NCI-H510A treated with DMSO at 0.1 percent for 48 hours (cell line): ENCODE data around the gene DOCK1.

Experiments used
- DNase-seq: peaks from one replicate; lab custom pipeline; 2025; lab: John Stamatoyannopoulos, UW

DOCK1 gene

GRCh38 chr10:127314797-127315196 is 409.6 kb downstream of the DOCK1 start:
- no peak for DNase-seq

- no peak for DNase-seq
Measured at GRCh38 chr10:127315888-127316287, 410.7 kb downstream of the DOCK1 start.

- DNase-seq = no peak
Measured at GRCh38 chr10:127318396-127318795, 413.2 kb downstream of the DOCK1 start.

GRCh38 chr10:127319271-127319670 is 414.0 kb downstream of the DOCK1 start:
- no peak for DNase-seq

- no peak for DNase-seq
Measured at GRCh38 chr10:127319691-127320090, 414.5 kb downstream of the DOCK1 start.

GRCh38 chr10:127320176-127320575 is 414.9 kb downstream of the DOCK1 start:
- no peak for DNase-seq

- no peak for DNase-seq
Measured at GRCh38 chr10:127322286-127322685, 417.1 kb downstream of the DOCK1 start.

GRCh38 chr10:127325506-127325905 is 420.3 kb downstream of the DOCK1 start:
- DNase-seq = no peak

- no peak for DNase-seq
Measured at GRCh38 chr10:127326883-127327282, 421.7 kb downstream of the DOCK1 start.

GRCh38 chr10:127331696-127332095 is 426.5 kb downstream of the DOCK1 start:
- no peak for DNase-seq

- DNase-seq = no peak
Measured at GRCh38 chr10:127332631-127333030, 427.4 kb downstream of the DOCK1 start.

GRCh38 chr10:127337801-127338200 is 432.6 kb downstream of the DOCK1 start:
- no peak for DNase-seq

- no peak for DNase-seq
Measured at GRCh38 chr10:127338399-127339110, 433.3 kb downstream of the DOCK1 start.

- no peak for DNase-seq
Measured at GRCh38 chr10:127343821-127344220, 438.6 kb downstream of the DOCK1 start.

GRCh38 chr10:127344346-127344745 is 439.1 kb downstream of the DOCK1 start:
- no peak for DNase-seq

GRCh38 chr10:127345231-127345965 is 440.2 kb downstream of the DOCK1 start:
- peak; percentile 90 for DNase-seq

GRCh38 chr10:127346604-127347003 is 441.4 kb downstream of the DOCK1 start:
- no peak for DNase-seq

- no peak for DNase-seq
Measured at GRCh38 chr10:127347202-127347959, 442.2 kb downstream of the DOCK1 start.

- peak; percentile 16 for DNase-seq
Measured at GRCh38 chr10:127349737-127350136, 444.5 kb downstream of the DOCK1 start.

GRCh38 chr10:127351542-127351941 is 446.3 kb downstream of the DOCK1 start:
- DNase-seq = no peak

- peak; percentile 69 for DNase-seq
Measured at GRCh38 chr10:127353544-127353943, 448.3 kb downstream of the DOCK1 start.

GRCh38 chr10:127354255-127354654 is 449.0 kb downstream of the DOCK1 start:
- no peak for DNase-seq

GRCh38 chr10:127354992-127355391 is 449.8 kb downstream of the DOCK1 start:
- peak; percentile 44 for DNase-seq
